Tibial nerve (tissue), 4 donors: ENCODE data around the gene ST6GALNAC5. TPM values are rescaled to one million over a fixed set of nuclear protein-coding genes. Genes with fewer than 3 reads are reported as not detected.

Experiments
- DNase-seq, 2 donors: peaks; one replicate each; pipeline ENCODE4 v3.0.0-alpha.2; 2019; ENCODE audit warnings: low spot score in 2 of 2
- H3K27ac ChIP-seq, 4 donors: fragments of 200-600 bp; sonication (generic) in 3 of 4; one replicate each; pipeline ENCODE4 v1.5.1; 2017 to 2019; ENCODE audit warnings: mild to moderate bottlenecking in 1 of 4
- H3K27me3 ChIP-seq, 2 donors: fragments of 200-600 bp; sonication (generic) in 1 of 2; one replicate each; pipeline versions ENCODE4 v1.5.1 to v1.6.0; 2017 to 2019
- H3K36me3 ChIP-seq, 3 donors: fragments of 200-600 bp; sonication (generic); one replicate each; pipeline ENCODE4 v1.5.1; 2018 to 2019
- H3K4me1 ChIP-seq, 4 donors: fragments of 200-600 bp; sonication (generic) in 3 of 4; one replicate each; pipeline ENCODE4 v1.5.1; 2017 to 2019
- H3K4me3 ChIP-seq, 4 donors: fragments of 200-600 bp; sonication (generic) in 3 of 4; one replicate each; pipeline ENCODE4 v1.5.1; 2017 to 2019; ENCODE audit warnings: mild to moderate bottlenecking in 1 of 4, moderate library complexity in 1 of 4
- H3K9me3 ChIP-seq, 4 donors: fragments of 200-600 bp; sonication (generic) in 3 of 4; one replicate each; pipeline ENCODE4 v1.5.1; 2017 to 2019
- CTCF ChIP-seq, 5 experiments: fragments of 200-600 bp in 3 of 5; fragments of 450-650 bp in 2 of 5; sonication (generic) in 3 of 5; IDR thresholded peaks; one replicate each; pipeline ENCODE4 v1.5.1; 2016 to 2019; ENCODE audit warnings: antibody characterized with exemption in 5 of 5, mild to moderate bottlenecking in 3 of 5, moderate library complexity in 2 of 5
- EP300 ChIP-seq, 2 donors: sonication (generic); formaldehyde crosslinking; IDR thresholded peaks; one replicate each; pipeline ENCODE4 v1.6.1; 2017; ENCODE audit warnings: antibody characterized with exemption in 2 of 2, mild to moderate bottlenecking in 1 of 2
- POLR2A ChIP-seq, 2 donors: fragments of 450-650 bp; IDR thresholded peaks; one replicate each; pipeline ENCODE4 v1.6.1; 2017; ENCODE audit warnings: antibody characterized with exemption in 2 of 2, mild to moderate bottlenecking in 2 of 2, moderate library complexity in 2 of 2
- WGBS, 2 donors: methylation state at CpG; one replicate each; pipeline ENCODE4 v1.1.5; 2018; 5-methylcytosine and 5-hydroxymethylcytosine counted together
- total RNA-seq, 4 donors: library from RNA; depleted of rRNA; stranded (reverse); fragments of >200 nt; gene quantifications; one replicate each; pipeline ENCODE4 v1.1.0, GENCODE V29; 2016

ST6GALNAC5 gene
- total RNA-seq, 4 donors from 2014 or later, result 10.6 to 57.2 (median 20.5) TPM

GRCh38 chr1:76865696-76866286 lies 1.5 kb upstream of the ST6GALNAC5 start:
- Histone ChIP-seq H3K27me3 (peaks cover 0 to 20% of the 10 kb centered on the region in 2 donors), H3K36me3 (no peaks in the 10 kb centered on the region), H3K4me1 (peaks cover 0 to 37% (median 3%) of the 10 kb centered on the region in 4 donors), H3K4me3 (no peak overlapping the region), H3K9me3 (no peaks in the 10 kb centered on the region), H3K27ac (peak overlapping the region in 2 of 4 donors; percentile 8 to 56)
- DNase-seq, result no peak
- TF ChIP-seq CTCF (IDR thresholded peaks at IDR 0.05) (no peak), POLR2A (IDR thresholded peaks at IDR 0.05) (no peak), EP300 (IDR thresholded peaks at IDR 0.05) (no peak)
- WGBS, 2 donors, result 44 to 49% methylated on average over 2 of the region's 2 CpGs

GRCh38 chr1:76866566-76866965 lies 714 bp upstream of the ST6GALNAC5 start:
- peaks cover 0 to 40% (median 3%) of the 10 kb centered on the region in 4 donors for H3K4me1 ChIP-seq
- TF ChIP-seq POLR2A (IDR thresholded peaks at IDR 0.05) (no peak), CTCF (IDR thresholded peaks at IDR 0.05) (no peak), EP300 (IDR thresholded peaks at IDR 0.05) (no peak)
- peaks cover 0 to 20% of the 10 kb centered on the region in 2 donors for H3K27me3 ChIP-seq
- no peak for DNase-seq
- H3K9me3 ChIP-seq, result no peaks in the 10 kb centered on the region
- H3K36me3 ChIP-seq, result no peaks in the 10 kb centered on the region
- no peak overlapping the region for H3K4me3 ChIP-seq
- WGBS, 2 donors, result 85 to 88% methylated on average over 4 of the region's 4 CpGs
- peak overlapping the region in 1 of 4 donors; percentile 56 for H3K27ac ChIP-seq

- Histone ChIP-seq H3K4me1 (peaks cover 0 to 40% (median 3%) of the 10 kb centered on the region in 4 donors), H3K27me3 (peaks cover 0 to 20% of the 10 kb centered on the region in 2 donors), H3K4me3 (peak overlapping the region; percentile 42 to 58 (median 54)), H3K9me3 (no peaks in the 10 kb centered on the region), H3K27ac (peak overlapping the region; percentile 55 to 80 (median 77)), H3K36me3 (peaks cover 0 to 3% (median 0%) of the 10 kb centered on the region in 3 donors)
- TF ChIP-seq POLR2A (IDR thresholded peaks at IDR 0.05), result no peak
- peak in 4 of 5 experiments; percentile 6 to 51 (median 40) for TF ChIP-seq CTCF (IDR thresholded peaks at IDR 0.05)
- peak in 1 of 2 donors; percentile 17 for DNase-seq
- 1 to 2% methylated on average over 40 to 49 of the region's 65 CpGs for WGBS, 2 donors
Observed at GRCh38 chr1:76868154-76868882, 1.0 kb downstream of the ST6GALNAC5 start.

GRCh38 chr1:76868916-76869315 lies 1.6 kb downstream of the ST6GALNAC5 start:
- Histone ChIP-seq H3K36me3 (peaks cover 0 to 3% (median 0%) of the 10 kb centered on the region in 3 donors), H3K27me3 (peaks cover 0 to 20% of the 10 kb centered on the region in 2 donors), H3K27ac (peak overlapping the region in 3 of 4 donors; percentile 77 to 80 (median 77)), H3K4me3 (peak overlapping the region; percentile 42 to 58 (median 54)), H3K9me3 (no peaks in the 10 kb centered on the region), H3K4me1 (peaks cover 0 to 40% (median 2%) of the 10 kb centered on the region in 4 donors)
- no peak for DNase-seq
- 2 to 5% methylated on average over 19 of the region's 19 CpGs for WGBS, 2 donors
- TF ChIP-seq CTCF (IDR thresholded peaks at IDR 0.05) (no peak), EP300 (IDR thresholded peaks at IDR 0.05) (no peak), POLR2A (IDR thresholded peaks at IDR 0.05) (no peak)

GRCh38 chr1:76870037-76870436 lies 2.8 kb downstream of the ST6GALNAC5 start:
- Histone ChIP-seq H3K4me3 (no peak overlapping the region), H3K9me3 (no peaks in the 10 kb centered on the region), H3K4me1 (peaks cover 0 to 34% (median 0%) of the 10 kb centered on the region in 4 donors), H3K27ac (no peak overlapping the region), H3K27me3 (peaks cover 0 to 20% of the 10 kb centered on the region in 2 donors), H3K36me3 (peaks cover 0 to 3% (median 0%) of the 10 kb centered on the region in 3 donors)
- 80 to 87% methylated on average over 2 of the region's 2 CpGs for WGBS, 2 donors
- no peak for DNase-seq
- no peak for TF ChIP-seq CTCF (IDR thresholded peaks at IDR 0.05)
- TF ChIP-seq EP300 (IDR thresholded peaks at IDR 0.05), result no peak
- TF ChIP-seq POLR2A (IDR thresholded peaks at IDR 0.05), result no peak
